Measurements from ENCODE around the gene MINDY3. TPM values are rescaled to one million over a fixed set of nuclear protein-coding genes. Genes with fewer than 3 reads are reported as not detected.

Gene MINDY3
- total RNA-seq, 1 experiment from 2014 or later, result 10.8 TPM

GRCh38 chr10:15801641-15802040, 58.7 kb downstream of the MINDY3 start:
- no peak overlapping the region for H2AFZ ChIP-seq
- H3K9me2 ChIP-seq (ENCODE audit: insufficient read depth), result no peaks in the 10 kb centered on the region
- H3K79me2 ChIP-seq (ENCODE audit: low read depth), result no peaks in the 10 kb centered on the region
- H3K4me2 ChIP-seq, result no peak overlapping the region
- H3K27me3 ChIP-seq (ENCODE audit: insufficient read depth, low read depth), result no peaks in the 10 kb centered on the region
- no TSS peak for BruUV-seq (replicated peaks)
- no peaks in the 10 kb centered on the region for H3K4me1 ChIP-seq (replicated peaks; ENCODE audit: insufficient read depth)
- TF ChIP-seq EZH2 (IDR thresholded peaks at IDR 0.05; ENCODE audit: low read depth) (no peak), CTCF (conservative IDR thresholded peaks at IDR 0.05) (no peak)
- no peak overlapping the region for H3K4me3 ChIP-seq
- intact Hi-C loops (cut with micrococcal nuclease; ENCODE audit: unreplicated experiment), result no loop called here
- no peak overlapping the region for H3K27ac ChIP-seq
- no peaks in the 10 kb centered on the region for H3K9me3 ChIP-seq (ENCODE audit: insufficient read depth, low read depth)
- ChIA-PET CTCF (no interaction called here), POLR2A (ENCODE audit: unreplicated experiment) (no interaction called here)
- H3K36me3 ChIP-seq (ENCODE audit: low read depth), result no peaks in the 10 kb centered on the region
- no peak for DNase-seq
- no peaks in the 10 kb centered on the region for H4K20me1 ChIP-seq (ENCODE audit: insufficient read depth)
- H3F3A ChIP-seq (ENCODE audit: insufficient read depth, low read depth), result no peaks in the 10 kb centered on the region

- no peaks in the 10 kb centered on the region for H3K36me3 ChIP-seq (ENCODE audit: low read depth)
- DNase-seq, result no peak
- intact Hi-C loops (cut with micrococcal nuclease; ENCODE audit: unreplicated experiment), result no loop called here
- H3K4me3 ChIP-seq, result no peak overlapping the region
- no peak overlapping the region for H3K27ac ChIP-seq
- no peak overlapping the region for H3K4me2 ChIP-seq
- ChIA-PET CTCF (no interaction called here), POLR2A (ENCODE audit: unreplicated experiment) (no interaction called here)
- H3K9me2 ChIP-seq (ENCODE audit: insufficient read depth), result no peaks in the 10 kb centered on the region
- H2AFZ ChIP-seq, result no peak overlapping the region
- no peaks in the 10 kb centered on the region for H3F3A ChIP-seq (ENCODE audit: insufficient read depth, low read depth)
- no peaks in the 10 kb centered on the region for H3K27me3 ChIP-seq (ENCODE audit: insufficient read depth, low read depth)
- TF ChIP-seq EZH2 (IDR thresholded peaks at IDR 0.05; ENCODE audit: low read depth) (no peak), CTCF (conservative IDR thresholded peaks at IDR 0.05) (no peak)
- BruUV-seq (replicated peaks), result no TSS peak
- no peaks in the 10 kb centered on the region for H4K20me1 ChIP-seq (ENCODE audit: insufficient read depth)
- H3K79me2 ChIP-seq (ENCODE audit: low read depth), result no peaks in the 10 kb centered on the region
- H3K4me1 ChIP-seq (replicated peaks; ENCODE audit: insufficient read depth), result no peaks in the 10 kb centered on the region
- no peaks in the 10 kb centered on the region for H3K9me3 ChIP-seq (ENCODE audit: insufficient read depth, low read depth)
Measured at GRCh38 chr10:15801147-15801546, 59.2 kb downstream of the MINDY3 start.

- no peak overlapping the region for H2AFZ ChIP-seq
- POLR2A ChIA-PET (ENCODE audit: unreplicated experiment), result no interaction called here
- no peak overlapping the region for H3K4me2 ChIP-seq
- H3K27me3 ChIP-seq (ENCODE audit: insufficient read depth, low read depth), result no peaks in the 10 kb centered on the region
- H3K27ac ChIP-seq, result no peak overlapping the region
- H3K9me2 ChIP-seq (ENCODE audit: insufficient read depth), result no peaks in the 10 kb centered on the region
- H3K4me1 ChIP-seq (replicated peaks; ENCODE audit: insufficient read depth), result no peaks in the 10 kb centered on the region
- TF ChIP-seq EZH2 (IDR thresholded peaks at IDR 0.05; ENCODE audit: low read depth), result no peak
- no peak for TF ChIP-seq CTCF (conservative IDR thresholded peaks at IDR 0.05)
- H3K4me3 ChIP-seq, result no peak overlapping the region
- intact Hi-C loops (cut with micrococcal nuclease; ENCODE audit: unreplicated experiment), result no loop called here
- CTCF ChIA-PET, result no interaction called here
- H3F3A ChIP-seq (ENCODE audit: insufficient read depth, low read depth), result no peaks in the 10 kb centered on the region
- no TSS peak for BruUV-seq (replicated peaks)
- no peak for DNase-seq
- H4K20me1 ChIP-seq (ENCODE audit: insufficient read depth), result no peaks in the 10 kb centered on the region
- no peaks in the 10 kb centered on the region for H3K9me3 ChIP-seq (ENCODE audit: insufficient read depth, low read depth)
- H3K79me2 ChIP-seq (ENCODE audit: low read depth), result no peaks in the 10 kb centered on the region
- no peaks in the 10 kb centered on the region for H3K36me3 ChIP-seq (ENCODE audit: low read depth)
Measured at GRCh38 chr10:15797346-15797745, 63.0 kb downstream of the MINDY3 start.
